Nephron (organoid): ENCODE results near the gene RNF112.

Experiments used
- H3K27ac Mint-ChIP-seq, 3 experiments: 2 replicates each; pipeline ENCODE4 v1.8.0; 2020; ENCODE audit warnings: mixed read lengths in 3 of 3, mild to moderate bottlenecking in 2 of 3, moderate library complexity in 1 of 3
- H3K27me3 Mint-ChIP-seq: 2 replicates; pipeline ENCODE4 v1.8.0; 2021; ENCODE audit warnings: low read depth, mild to moderate bottlenecking, moderate library complexity, mixed read lengths
- H3K36me3 Mint-ChIP-seq: 2 replicates; pipeline ENCODE4 v1.8.0; 2020; ENCODE audit warnings: low read depth, mixed read lengths
- H3K4me1 Mint-ChIP-seq: 2 replicates; pipeline ENCODE4 v1.8.0; 2020; ENCODE audit warnings: mixed read lengths
- H3K4me3 Mint-ChIP-seq, 3 experiments: 2 replicates each; pipeline ENCODE4 v1.8.0; 2020; ENCODE audit warnings: mild to moderate bottlenecking in 3 of 3, mixed read lengths in 3 of 3, moderate library complexity in 2 of 3
- H3K9me3 Mint-ChIP-seq: 2 replicates; pipeline ENCODE4 v1.8.0; 2020; ENCODE audit warnings: mixed read lengths
- TF ChIP-seq, protein P1 (sequence below), 3 experiments: fragments of 200-600 bp; sonication (generic); IDR thresholded peaks; one replicate each; pipeline ENCODE4 v1.5.0; 2021; ENCODE audit warnings: antibody characterized with exemption in 3 of 3; ENCODE audit not compliant: unreplicated experiment in 3 of 3

RNF112 gene

DNA sequence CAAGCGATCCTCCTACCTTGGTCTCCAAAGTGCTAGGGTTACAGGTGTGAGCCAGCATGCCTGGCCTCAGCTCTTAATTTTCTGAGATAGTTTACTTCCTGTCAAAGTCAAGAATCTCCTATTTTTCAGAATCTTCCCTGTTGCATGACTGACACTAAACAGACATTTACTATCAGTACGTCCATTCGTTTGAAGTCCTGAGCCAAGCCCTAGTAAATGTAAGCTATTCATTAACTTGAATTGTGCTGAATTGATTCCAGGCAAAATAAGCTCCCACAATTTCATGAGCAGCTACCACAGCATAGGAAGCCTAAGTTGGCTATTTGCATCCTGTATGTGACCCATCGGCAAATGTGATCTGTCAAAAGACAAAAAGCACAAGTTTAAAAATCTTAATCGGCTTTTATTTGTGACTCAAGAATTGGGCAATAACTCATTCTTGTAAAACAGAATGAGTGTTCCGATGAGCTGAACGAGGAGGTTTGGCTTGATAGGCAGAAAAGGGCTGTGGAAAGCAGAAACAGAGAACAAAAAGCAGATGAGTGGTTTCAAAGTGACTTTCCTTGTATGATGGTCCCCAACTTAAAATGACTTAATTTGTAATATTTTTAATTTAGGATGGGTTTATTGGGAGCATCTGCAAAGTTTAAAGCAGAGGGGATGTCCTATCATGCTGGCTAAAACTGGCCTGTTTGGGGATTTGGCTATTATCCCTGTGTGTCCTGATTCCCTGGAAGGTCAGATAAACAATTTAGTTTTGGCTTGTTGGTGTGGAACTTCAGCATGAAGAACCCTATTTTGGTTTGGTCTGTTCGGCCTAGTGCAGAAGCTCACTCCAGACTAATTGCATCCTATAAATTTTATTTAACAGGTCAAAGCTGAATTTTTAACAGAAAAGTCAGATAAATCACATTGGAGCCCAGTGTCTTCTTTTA lies 14.2 kb downstream of the RNF112 start:
- Mint-ChIP-seq H3K36me3 (no peaks in the 10 kb centered on the region), H3K9me3 (no peaks in the 10 kb centered on the region), H3K27me3 (peaks cover 12% of the 10 kb centered on the region), H3K4me1 (peaks cover 30% of the 10 kb centered on the region), H3K4me3 (no peak overlapping the region), H3K27ac (peak overlapping the region; percentile 84 to 97 (median 95))
- TF ChIP-seq, protein P1, sequence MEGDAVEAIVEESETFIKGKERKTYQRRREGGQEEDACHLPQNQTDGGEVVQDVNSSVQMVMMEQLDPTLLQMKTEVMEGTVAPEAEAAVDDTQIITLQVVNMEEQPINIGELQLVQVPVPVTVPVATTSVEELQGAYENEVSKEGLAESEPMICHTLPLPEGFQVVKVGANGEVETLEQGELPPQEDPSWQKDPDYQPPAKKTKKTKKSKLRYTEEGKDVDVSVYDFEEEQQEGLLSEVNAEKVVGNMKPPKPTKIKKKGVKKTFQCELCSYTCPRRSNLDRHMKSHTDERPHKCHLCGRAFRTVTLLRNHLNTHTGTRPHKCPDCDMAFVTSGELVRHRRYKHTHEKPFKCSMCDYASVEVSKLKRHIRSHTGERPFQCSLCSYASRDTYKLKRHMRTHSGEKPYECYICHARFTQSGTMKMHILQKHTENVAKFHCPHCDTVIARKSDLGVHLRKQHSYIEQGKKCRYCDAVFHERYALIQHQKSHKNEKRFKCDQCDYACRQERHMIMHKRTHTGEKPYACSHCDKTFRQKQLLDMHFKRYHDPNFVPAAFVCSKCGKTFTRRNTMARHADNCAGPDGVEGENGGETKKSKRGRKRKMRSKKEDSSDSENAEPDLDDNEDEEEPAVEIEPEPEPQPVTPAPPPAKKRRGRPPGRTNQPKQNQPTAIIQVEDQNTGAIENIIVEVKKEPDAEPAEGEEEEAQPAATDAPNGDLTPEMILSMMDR (IDR thresholded peaks at IDR 0.05; ENCODE audit: unreplicated experiment in 3 of 3): no peak

- no peak overlapping the region for H3K4me3 Mint-ChIP-seq
- peaks cover 12% of the 10 kb centered on the region for H3K27me3 Mint-ChIP-seq
These were observed 15.6 kb downstream of the RNF112 start for GRCh38 chr17:19426631-19427030.

GRCh38 chr17:19431691-19432090 lies 20.7 kb downstream of the RNF112 start:
- no peaks in the 10 kb centered on the region for H3K36me3 Mint-ChIP-seq
- H3K27me3 Mint-ChIP-seq: peaks cover 10% of the 10 kb centered on the region
- TF ChIP-seq, protein P1 (IDR thresholded peaks at IDR 0.05; ENCODE audit: unreplicated experiment in 3 of 3): no peak

More at GRCh38 chr17:19426631-19427030, 15.6 kb downstream of the RNF112 start:
- Mint-ChIP-seq H3K36me3 (no peaks in the 10 kb centered on the region), H3K27ac (peak overlapping the region; percentile 84 to 97 (median 95)), H3K4me1 (peaks cover 27% of the 10 kb centered on the region), H3K9me3 (no peaks in the 10 kb centered on the region)
- TF ChIP-seq, protein P1 (IDR thresholded peaks at IDR 0.05; ENCODE audit: unreplicated experiment in 3 of 3): no peak

GRCh38 chr17:19433255-19433654 lies 22.2 kb downstream of the RNF112 start:
- Mint-ChIP-seq H3K36me3 (no peaks in the 10 kb centered on the region), H3K9me3 (no peaks in the 10 kb centered on the region), H3K4me3 (no peak overlapping the region), H3K27ac (peak overlapping the region; percentile 65 to 90 (median 76)), H3K4me1 (peaks cover 17% of the 10 kb centered on the region), H3K27me3 (peaks cover 10% of the 10 kb centered on the region)
- TF ChIP-seq, protein P1 (IDR thresholded peaks at IDR 0.05; ENCODE audit: unreplicated experiment in 3 of 3): no peak

More at GRCh38 chr17:19431691-19432090, 20.7 kb downstream of the RNF112 start:
- H3K4me3 Mint-ChIP-seq: no peak overlapping the region
- H3K27ac Mint-ChIP-seq: peak overlapping the region; percentile 65 to 76 (median 75)
- no peaks in the 10 kb centered on the region for H3K9me3 Mint-ChIP-seq
- peaks cover 18% of the 10 kb centered on the region for H3K4me1 Mint-ChIP-seq

DNA sequence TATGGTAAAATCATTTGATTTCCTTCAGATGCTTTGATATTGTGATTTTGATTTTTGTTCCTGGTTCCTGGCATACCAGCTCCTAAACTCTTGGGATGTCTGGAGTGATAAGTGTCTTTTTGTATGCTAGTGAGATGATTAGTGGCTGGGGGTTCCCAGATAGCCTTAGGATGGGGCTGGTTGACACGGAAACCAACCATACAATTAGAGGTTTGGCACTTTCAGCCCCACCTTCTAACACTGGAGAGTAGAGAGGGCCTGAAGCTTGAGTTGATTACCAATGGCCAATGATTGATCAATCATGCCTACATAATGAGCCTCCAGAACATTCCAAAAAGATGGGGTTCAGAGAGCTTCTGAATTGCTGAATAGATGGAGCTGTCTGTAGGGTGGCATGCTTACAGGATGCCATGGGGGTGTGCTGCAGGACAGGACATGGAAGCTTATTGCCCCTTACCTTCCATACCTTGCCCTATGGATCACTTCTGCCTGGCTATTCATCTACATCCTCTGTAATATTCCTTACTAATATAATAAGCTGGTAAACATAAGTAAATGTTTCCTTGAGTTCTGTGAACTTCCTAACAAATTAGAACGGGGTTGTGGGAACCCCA lies 22.8 kb downstream of the RNF112 start:
- TF ChIP-seq, protein P1 (IDR thresholded peaks at IDR 0.05; ENCODE audit: unreplicated experiment in 3 of 3): no peak
- H3K4me1 Mint-ChIP-seq: peaks cover 17% of the 10 kb centered on the region
- peak overlapping the region; percentile 76 to 92 (median 80) for H3K27ac Mint-ChIP-seq
- H3K27me3 Mint-ChIP-seq: peaks cover 10% of the 10 kb centered on the region
- H3K4me3 Mint-ChIP-seq: no peak overlapping the region
- H3K9me3 Mint-ChIP-seq: no peaks in the 10 kb centered on the region
- no peaks in the 10 kb centered on the region for H3K36me3 Mint-ChIP-seq
